PFSK-1 (cell line): ENCODE results near the gene SIDT2.

Source experiments
- FOXP2 ChIP-seq: optimal IDR thresholded peaks from 2 replicates; pipeline ENCODE3; 2011; ENCODE audit warnings: borderline replicate concordance, control low read depth, inconsistent platforms; ENCODE audit not compliant: insufficient read depth; ENCODE audit errors: extremely low read length, extremely low read depth
- POLR2AphosphoS5 ChIP-seq: IDR thresholded peaks from 2 replicates; pipeline ENCODE4 v1.6.1; 2012; ENCODE audit warnings: low read depth, mild to moderate bottlenecking, control low read depth, low read length, moderate library complexity
- SIN3A ChIP-seq: IDR thresholded peaks from 2 replicates; pipeline ENCODE4 v1.6.1; 2012; ENCODE audit warnings: mild to moderate bottlenecking, low read length, moderate library complexity, borderline replicate concordance; ENCODE audit not compliant: insufficient read depth
- TAF1 ChIP-seq: IDR thresholded peaks from 2 replicates; pipeline ENCODE4 v1.6.1; 2012; ENCODE audit warnings: low read length, control low read depth, borderline replicate concordance; ENCODE audit not compliant: insufficient read depth
- TF ChIP-seq, protein P1 (sequence below), 2 experiments: IDR thresholded peaks; 2 replicates each; pipeline versions ENCODE4 v1.6.1 to v1.8.0; 2011 to 2012; ENCODE audit warnings: low read depth in 2 of 2, low read length in 2 of 2, control low read depth in 1 of 2, inconsistent platforms in 1 of 2, mild to moderate bottlenecking in 1 of 2, moderate library complexity in 1 of 2; ENCODE audit not compliant: insufficient read depth in 1 of 2

Gene SIDT2

DNA sequence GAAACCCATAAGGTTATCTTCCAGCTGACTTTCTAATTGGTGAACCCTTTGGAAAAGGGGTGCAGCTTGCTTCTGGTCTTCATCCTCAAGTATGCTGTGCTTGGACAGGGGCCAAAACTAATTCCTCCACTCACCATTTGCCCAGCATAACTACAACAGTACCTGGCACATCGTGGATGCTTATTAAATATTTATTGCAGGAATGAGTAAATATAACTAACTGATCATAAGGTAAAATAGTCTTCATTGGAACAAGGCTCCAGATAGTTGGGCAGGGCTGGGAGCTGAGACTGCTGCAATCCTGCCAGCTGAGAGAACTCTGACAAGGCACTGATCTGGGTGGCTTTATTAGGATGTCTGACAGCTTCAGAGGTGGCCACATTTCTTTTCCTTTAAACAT is 2.4 kb upstream of the SIDT2 start:
- TF ChIP-seq, protein P1, sequence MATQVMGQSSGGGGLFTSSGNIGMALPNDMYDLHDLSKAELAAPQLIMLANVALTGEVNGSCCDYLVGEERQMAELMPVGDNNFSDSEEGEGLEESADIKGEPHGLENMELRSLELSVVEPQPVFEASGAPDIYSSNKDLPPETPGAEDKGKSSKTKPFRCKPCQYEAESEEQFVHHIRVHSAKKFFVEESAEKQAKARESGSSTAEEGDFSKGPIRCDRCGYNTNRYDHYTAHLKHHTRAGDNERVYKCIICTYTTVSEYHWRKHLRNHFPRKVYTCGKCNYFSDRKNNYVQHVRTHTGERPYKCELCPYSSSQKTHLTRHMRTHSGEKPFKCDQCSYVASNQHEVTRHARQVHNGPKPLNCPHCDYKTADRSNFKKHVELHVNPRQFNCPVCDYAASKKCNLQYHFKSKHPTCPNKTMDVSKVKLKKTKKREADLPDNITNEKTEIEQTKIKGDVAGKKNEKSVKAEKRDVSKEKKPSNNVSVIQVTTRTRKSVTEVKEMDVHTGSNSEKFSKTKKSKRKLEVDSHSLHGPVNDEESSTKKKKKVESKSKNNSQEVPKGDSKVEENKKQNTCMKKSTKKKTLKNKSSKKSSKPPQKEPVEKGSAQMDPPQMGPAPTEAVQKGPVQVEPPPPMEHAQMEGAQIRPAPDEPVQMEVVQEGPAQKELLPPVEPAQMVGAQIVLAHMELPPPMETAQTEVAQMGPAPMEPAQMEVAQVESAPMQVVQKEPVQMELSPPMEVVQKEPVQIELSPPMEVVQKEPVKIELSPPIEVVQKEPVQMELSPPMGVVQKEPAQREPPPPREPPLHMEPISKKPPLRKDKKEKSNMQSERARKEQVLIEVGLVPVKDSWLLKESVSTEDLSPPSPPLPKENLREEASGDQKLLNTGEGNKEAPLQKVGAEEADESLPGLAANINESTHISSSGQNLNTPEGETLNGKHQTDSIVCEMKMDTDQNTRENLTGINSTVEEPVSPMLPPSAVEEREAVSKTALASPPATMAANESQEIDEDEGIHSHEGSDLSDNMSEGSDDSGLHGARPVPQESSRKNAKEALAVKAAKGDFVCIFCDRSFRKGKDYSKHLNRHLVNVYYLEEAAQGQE (IDR thresholded peaks at IDR 0.05; ENCODE audit: insufficient read depth in 1 of 2, low read depth in 2 of 2, low read length in 2 of 2), result no peak
- TF ChIP-seq SIN3A, result no peak
- TF ChIP-seq FOXP2, result no peak
- no peak for TF ChIP-seq POLR2AphosphoS5

DNA sequence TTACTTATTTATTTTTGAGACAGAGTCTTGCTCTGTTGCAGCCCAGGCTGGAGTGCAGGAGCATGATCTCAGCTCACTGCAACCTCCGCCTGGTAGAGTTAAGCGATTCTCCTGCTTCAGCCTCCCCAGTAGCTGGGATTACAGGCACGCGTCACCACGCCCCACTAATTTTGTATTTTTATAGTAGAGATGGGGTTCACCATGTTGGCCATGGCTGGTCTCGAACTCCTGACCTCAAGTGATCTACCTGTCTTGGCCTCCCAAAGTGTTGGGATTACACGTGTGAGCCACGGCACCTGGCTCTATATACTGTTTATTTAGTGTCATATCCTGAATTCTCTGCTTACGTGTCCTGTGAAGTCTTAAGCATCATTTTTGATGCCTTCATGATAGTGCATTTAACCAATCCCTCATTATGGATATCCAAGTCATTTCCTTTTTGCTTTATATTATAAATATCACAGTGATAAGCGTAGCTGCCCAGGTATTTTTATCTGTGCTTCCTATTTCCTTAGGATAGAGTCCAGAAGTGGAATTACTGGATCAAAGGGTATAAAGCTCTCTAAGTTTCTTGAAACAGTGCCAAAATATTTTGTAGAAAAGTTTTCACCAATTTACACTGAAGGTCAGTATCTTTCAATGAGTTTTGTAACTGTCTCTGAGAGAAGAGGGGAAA is 871 bp upstream of the SIDT2 start:
- TF ChIP-seq, protein P1 (IDR thresholded peaks at IDR 0.05; ENCODE audit: insufficient read depth in 1 of 2, low read depth in 2 of 2, low read length in 2 of 2), result no peak
- TF ChIP-seq POLR2AphosphoS5 (no peak), FOXP2 (no peak)

DNA sequence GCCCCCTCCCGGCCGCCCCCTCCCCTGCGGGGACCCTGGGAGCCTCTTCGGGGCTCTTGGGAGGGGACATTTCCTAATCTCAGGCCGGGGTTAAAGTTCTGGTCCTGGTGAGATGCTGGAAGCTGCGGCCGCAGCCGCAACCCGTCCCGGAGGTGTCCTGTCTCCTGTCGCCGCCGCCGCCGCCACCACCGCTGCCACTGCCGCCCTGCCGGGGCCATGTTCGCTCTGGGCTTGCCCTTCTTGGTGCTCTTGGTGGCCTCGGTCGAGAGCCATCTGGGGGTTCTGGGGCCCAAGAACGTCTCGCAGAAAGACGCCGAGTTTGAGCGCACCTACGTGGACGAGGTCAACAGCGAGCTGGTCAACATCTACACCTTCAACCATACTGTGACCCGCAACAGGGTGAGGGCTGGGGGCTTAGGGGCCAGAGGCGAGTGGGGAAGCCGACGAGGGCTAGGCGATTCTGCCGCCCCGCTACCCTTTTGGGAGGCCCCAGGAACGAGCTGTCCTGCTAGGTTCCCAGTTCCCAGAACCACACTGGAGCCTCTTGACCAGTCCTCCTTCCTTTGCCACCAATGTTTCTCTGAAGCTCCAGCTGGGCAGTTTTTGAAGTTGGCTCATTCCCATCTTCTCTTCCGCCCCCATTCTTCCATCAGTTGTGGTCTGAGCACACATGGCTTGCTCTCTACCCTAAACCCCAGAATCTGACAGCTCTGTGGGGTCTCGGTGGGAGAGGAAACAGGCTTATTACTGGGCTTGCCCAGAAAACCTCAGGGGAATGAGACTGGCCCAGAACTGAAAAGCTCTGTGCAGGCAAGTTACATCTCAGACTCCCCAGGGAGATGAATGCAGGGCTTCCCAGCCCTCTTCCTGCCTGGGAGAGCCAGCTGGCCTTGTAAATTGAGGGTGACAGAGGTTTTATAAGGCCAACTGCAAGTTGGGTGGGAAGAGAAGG is 781 bp downstream of the SIDT2 start:
- TF ChIP-seq SIN3A (no peak), FOXP2 (no peak), POLR2AphosphoS5 (no peak), TAF1 (0 out of 2 replicates have a peak, but pooled peaks have one; percentile 41)
- TF ChIP-seq, protein P1 (IDR thresholded peaks at IDR 0.05; ENCODE audit: insufficient read depth in 1 of 2, low read depth in 2 of 2, low read length in 2 of 2), result no peak

DNA sequence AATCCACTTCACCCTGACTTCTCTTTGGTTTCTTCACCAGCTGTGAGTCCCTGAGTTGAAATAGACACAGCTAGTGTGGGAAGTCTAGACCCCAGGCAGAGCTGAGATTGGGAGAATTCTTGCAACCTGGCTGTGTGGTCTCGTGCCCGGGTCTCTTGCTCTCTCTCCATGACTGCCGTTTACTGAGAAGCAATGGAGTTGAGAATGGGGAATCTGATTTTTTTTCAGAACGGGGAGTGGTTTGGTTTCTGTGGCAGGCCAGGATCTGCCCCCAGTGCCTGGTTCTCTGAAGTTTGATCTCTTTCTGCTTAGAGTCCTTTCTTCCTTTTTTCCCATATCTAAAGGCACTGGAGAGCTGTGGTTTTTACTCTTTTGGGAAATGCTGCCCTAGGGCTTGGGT is 1.5 kb downstream of the SIDT2 start:
- TF ChIP-seq FOXP2, result no peak
- TF ChIP-seq POLR2AphosphoS5, result no peak
- no peak for TF ChIP-seq TAF1

DNA sequence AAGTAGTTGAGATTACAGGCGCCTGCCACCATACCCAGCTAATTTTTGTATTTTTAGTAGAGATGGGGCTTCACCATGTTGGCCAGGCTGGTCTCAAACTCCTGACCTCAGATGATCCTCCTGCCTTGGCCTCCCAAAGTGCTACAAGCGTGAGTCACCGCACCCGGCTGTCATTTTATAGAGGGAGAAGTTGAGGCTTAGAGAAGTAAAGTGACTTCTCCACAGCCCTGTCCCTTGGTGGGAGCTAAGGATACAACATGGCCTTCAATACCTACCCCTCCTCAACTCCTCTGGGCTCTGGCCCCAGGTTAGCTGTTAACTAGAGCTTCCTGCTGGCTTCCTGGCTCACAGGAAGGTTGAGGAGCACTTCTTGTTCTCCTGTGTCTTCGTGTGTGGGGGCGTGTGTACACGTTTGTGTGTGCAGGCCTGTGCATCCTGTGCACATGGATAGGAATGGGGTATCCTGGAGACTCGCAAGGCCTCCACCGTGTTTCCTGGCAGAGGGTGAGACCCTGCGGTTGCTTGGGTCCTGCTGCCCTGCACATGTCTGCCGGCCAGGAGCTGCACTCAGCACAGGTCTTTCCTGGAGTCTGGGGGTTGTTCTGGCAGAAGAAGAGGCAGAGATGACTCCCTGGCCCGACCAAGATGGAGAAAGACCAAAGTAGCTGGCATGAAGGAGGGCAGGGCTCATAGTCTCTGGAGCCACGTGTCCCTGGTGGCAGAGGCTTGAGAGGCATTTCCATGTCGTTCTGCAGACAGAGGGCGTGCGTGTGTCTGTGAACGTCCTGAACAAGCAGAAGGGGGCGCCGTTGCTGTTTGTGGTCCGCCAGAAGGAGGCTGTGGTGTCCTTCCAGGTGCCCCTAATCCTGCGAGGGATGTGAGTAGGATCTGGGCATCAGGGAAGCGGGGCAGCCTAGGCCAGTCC is 2.4 kb downstream of the SIDT2 start:
- TF ChIP-seq, protein P1 (IDR thresholded peaks at IDR 0.05; ENCODE audit: insufficient read depth in 1 of 2, low read depth in 2 of 2, low read length in 2 of 2), result no peak
